Jurkat, Clone E6-1 (cell line): ENCODE results near the gene NPVF.

Experiments used
- DNase-seq: peaks from one replicate; pipeline ENCODE4 v3.0.0-alpha.2; 2011; ENCODE audit warnings: low read depth, low spot score
- H3K4me3 ChIP-seq: 2 replicates; pipeline ENCODE4 v1.5.1; 2011; ENCODE audit warnings: mild to moderate bottlenecking, low read length, control low read depth, moderate library complexity

NPVF gene

DNA sequence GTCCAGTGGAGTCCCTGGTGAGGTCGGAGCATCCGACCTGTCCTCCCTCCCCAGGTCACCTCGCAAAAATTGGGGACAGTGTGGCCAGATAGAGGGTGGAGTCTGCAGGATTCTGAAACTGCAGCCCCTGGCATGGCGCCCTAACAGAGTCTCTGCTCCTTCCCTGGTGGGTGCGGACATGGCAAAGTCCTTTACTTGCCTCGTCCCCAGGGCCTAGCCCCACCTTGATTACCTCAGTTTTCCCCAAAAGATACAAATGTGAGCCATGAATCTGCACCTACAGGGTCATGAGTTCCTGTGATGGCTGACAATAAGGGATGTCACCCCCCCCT lies 47.7 kb downstream of the NPVF start:
- peak overlapping the region; percentile 71 for H3K4me3 ChIP-seq
- no peak for DNase-seq

DNA sequence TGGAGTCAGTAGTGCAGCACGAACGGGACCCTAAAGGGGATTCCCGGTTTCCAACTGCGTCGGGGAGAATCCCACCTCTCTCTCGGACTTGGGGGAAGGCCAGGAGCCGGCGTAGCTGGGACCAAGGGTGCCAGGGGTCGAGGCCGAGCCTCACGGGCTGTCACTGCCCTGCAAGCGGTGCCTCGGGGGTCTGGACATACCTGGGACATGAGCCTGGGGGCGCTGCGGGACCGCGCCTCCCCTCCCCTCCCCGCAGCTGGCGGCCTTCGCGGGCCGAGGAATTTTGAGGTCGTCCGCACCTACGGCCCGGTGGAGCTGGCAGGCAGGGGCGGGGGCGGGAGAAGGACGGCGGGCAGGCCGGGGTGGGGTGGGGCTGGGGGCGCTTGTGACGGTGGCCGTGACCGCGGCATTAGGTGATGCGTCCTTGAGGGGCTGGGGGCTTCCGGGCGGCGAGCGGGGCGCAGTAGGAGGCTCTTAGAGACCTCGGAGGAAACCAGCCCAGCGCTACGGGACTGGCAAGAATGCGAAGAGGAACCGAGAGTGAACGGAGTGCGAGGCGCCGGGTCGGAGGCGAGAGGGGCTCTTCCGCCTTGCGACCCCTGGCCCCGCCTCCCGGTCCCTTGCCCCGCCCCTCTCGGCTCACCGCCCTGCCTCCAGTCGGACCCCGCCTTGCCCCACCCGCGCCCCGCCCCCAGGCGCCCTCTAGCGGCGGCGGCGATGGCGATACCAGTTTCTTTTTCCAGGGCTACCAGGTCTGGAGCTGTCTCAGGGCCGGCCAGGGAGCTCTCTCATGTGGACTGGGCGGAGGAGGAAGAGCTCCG lies 48.3 kb downstream of the NPVF start:
- DNase-seq: peak; percentile 78
- peak overlapping the region; percentile 71 for H3K4me3 ChIP-seq

DNA sequence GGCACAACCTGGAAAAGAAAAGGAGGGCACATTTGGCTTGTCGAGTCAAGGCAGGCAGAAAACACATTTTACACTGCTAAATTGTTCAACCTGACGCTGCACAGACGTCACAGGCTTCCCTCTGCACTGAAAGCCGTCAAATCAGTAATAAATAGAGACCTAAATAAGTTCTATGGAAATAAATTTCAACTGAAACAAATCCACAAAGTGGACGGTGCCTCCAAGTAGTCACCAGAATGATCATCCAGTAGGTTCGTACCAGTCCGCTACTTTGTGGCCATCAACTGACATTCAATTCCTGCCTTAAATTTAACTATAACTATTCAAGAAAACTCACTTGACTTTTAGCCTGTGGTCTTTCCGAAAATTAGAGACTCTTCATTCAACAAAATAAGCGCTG lies 49.0 kb downstream of the NPVF start:
- DNase-seq: no peak
- peak overlapping the region; percentile 71 for H3K4me3 ChIP-seq
